ENCODE data around the gene KCNF1. TPM values are rescaled to one million over a fixed set of nuclear protein-coding genes. Genes with fewer than 3 reads are reported as not detected.

Gene KCNF1
- total and polyA plus RNA-seq, 10 of the 15 experiments (the other 5 are each of a cell fraction or from before 2014, with no cell fraction given) = not detected

DNA sequence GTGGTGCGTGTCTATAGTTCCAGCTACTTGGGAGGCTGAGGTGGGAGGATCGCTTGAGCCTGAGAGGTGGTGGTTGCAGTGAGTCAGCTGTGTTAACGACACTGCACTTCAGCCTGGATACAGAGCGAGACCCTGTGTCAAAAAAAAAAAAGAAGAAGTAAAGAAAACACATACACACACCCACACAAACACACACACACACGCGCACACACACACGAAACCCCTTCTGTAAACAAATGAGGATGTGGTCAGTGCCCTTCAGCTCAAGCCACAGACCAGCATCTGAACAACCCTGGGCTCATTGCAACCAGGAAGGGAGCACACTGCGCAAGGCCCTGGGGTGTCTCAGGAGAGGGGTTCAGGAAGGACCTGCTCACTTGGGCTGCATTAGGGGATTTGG, 47.9 kb upstream of the KCNF1 start (continued):
- TF ChIP-seq ZNF592 (IDR thresholded peaks at IDR 0.05) = no peak
- TF ChIP-seq SUPT20H (IDR thresholded peaks at IDR 0.05; ENCODE audit: borderline replicate concordance, control insufficient read depth, low read depth, low read length) = no peak
- no peak for TF ChIP-seq ETV6 (conservative IDR thresholded peaks at IDR 0.05 in 1 of 2, IDR thresholded peaks at IDR 0.05 in 1 of 2; ENCODE audit: borderline replicate concordance in 1 of 2, low read depth in 1 of 2)
- TF ChIP-seq, protein P1, sequence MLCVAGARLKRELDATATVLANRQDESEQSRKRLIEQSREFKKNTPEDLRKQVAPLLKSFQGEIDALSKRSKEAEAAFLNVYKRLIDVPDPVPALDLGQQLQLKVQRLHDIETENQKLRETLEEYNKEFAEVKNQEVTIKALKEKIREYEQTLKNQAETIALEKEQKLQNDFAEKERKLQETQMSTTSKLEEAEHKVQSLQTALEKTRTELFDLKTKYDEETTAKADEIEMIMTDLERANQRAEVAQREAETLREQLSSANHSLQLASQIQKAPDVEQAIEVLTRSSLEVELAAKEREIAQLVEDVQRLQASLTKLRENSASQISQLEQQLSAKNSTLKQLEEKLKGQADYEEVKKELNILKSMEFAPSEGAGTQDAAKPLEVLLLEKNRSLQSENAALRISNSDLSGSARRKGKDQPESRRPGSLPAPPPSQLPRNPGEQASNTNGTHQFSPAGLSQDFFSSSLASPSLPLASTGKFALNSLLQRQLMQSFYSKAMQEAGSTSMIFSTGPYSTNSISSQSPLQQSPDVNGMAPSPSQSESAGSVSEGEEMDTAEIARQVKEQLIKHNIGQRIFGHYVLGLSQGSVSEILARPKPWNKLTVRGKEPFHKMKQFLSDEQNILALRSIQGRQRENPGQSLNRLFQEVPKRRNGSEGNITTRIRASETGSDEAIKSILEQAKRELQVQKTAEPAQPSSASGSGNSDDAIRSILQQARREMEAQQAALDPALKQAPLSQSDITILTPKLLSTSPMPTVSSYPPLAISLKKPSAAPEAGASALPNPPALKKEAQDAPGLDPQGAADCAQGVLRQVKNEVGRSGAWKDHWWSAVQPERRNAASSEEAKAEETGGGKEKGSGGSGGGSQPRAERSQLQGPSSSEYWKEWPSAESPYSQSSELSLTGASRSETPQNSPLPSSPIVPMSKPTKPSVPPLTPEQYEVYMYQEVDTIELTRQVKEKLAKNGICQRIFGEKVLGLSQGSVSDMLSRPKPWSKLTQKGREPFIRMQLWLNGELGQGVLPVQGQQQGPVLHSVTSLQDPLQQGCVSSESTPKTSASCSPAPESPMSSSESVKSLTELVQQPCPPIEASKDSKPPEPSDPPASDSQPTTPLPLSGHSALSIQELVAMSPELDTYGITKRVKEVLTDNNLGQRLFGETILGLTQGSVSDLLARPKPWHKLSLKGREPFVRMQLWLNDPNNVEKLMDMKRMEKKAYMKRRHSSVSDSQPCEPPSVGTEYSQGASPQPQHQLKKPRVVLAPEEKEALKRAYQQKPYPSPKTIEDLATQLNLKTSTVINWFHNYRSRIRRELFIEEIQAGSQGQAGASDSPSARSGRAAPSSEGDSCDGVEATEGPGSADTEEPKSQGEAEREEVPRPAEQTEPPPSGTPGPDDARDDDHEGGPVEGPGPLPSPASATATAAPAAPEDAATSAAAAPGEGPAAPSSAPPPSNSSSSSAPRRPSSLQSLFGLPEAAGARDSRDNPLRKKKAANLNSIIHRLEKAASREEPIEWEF (IDR thresholded peaks at IDR 0.05; ENCODE audit: insufficient replicate concordance, low read depth, low read length) = no peak
- no peak for TF ChIP-seq SMAD1 (IDR thresholded peaks at IDR 0.05; ENCODE audit: low read depth, partially characterized antibody)
- TF ChIP-seq SIX5 (IDR thresholded peaks at IDR 0.05; ENCODE audit: low read depth, low read length, severe bottlenecking) = no peak
- no peak for TF ChIP-seq CTCF (IDR thresholded peaks at IDR 0.05 in 2 of 3, conservative IDR thresholded peaks at IDR 0.05 in 1 of 3; ENCODE audit: control insufficient read depth in 2 of 3, extremely low read depth in 1 of 3, insufficient read depth in 1 of 3, low read depth in 3 of 3, low read length in 3 of 3)
- no peak for TF ChIP-seq MXI1 (IDR thresholded peaks at IDR 0.05; ENCODE audit: low read depth, low read length)
- no peak for TF ChIP-seq ZNF687 (IDR thresholded peaks at IDR 0.05)
- no peak for TF ChIP-seq BRCA1 (IDR thresholded peaks at IDR 0.05; ENCODE audit: low read depth, low read length)
- TF ChIP-seq, protein P2, sequence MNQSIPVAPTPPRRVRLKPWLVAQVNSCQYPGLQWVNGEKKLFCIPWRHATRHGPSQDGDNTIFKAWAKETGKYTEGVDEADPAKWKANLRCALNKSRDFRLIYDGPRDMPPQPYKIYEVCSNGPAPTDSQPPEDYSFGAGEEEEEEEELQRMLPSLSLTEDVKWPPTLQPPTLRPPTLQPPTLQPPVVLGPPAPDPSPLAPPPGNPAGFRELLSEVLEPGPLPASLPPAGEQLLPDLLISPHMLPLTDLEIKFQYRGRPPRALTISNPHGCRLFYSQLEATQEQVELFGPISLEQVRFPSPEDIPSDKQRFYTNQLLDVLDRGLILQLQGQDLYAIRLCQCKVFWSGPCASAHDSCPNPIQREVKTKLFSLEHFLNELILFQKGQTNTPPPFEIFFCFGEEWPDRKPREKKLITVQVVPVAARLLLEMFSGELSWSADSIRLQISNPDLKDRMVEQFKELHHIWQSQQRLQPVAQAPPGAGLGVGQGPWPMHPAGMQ (IDR thresholded peaks at IDR 0.05; ENCODE audit: borderline replicate concordance) = no peak
